ENCODE results near the gene PIP4K2A. TPM values are rescaled to one million over a fixed set of nuclear protein-coding genes. Genes with fewer than 3 reads are reported as not detected.

The PIP4K2A gene
- total RNA-seq, 4 donors from 2014 or later: 7.4 to 60.3 (median 9.9) TPM

- no peak overlapping the region for H3K4me3 ChIP-seq
- H3K27ac ChIP-seq: no peak overlapping the region
- no peaks in the 10 kb centered on the region for H3K36me3 ChIP-seq
- WGBS: 67% methylated on average over 1 of the region's 1 CpG
- H3K9me3 ChIP-seq: no peaks in the 10 kb centered on the region
- TF ChIP-seq, protein P1, sequence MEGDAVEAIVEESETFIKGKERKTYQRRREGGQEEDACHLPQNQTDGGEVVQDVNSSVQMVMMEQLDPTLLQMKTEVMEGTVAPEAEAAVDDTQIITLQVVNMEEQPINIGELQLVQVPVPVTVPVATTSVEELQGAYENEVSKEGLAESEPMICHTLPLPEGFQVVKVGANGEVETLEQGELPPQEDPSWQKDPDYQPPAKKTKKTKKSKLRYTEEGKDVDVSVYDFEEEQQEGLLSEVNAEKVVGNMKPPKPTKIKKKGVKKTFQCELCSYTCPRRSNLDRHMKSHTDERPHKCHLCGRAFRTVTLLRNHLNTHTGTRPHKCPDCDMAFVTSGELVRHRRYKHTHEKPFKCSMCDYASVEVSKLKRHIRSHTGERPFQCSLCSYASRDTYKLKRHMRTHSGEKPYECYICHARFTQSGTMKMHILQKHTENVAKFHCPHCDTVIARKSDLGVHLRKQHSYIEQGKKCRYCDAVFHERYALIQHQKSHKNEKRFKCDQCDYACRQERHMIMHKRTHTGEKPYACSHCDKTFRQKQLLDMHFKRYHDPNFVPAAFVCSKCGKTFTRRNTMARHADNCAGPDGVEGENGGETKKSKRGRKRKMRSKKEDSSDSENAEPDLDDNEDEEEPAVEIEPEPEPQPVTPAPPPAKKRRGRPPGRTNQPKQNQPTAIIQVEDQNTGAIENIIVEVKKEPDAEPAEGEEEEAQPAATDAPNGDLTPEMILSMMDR (IDR thresholded peaks at IDR 0.05): no peak
- no peak for TF ChIP-seq POLR2AphosphoS5 (IDR thresholded peaks at IDR 0.05)
- TF ChIP-seq POLR2A (IDR thresholded peaks at IDR 0.05): no peak
- TF ChIP-seq EP300 (IDR thresholded peaks at IDR 0.05): no peak
- no peak for DNase-seq (ENCODE audit: low spot score in 2 of 2)
- no peaks in the 10 kb centered on the region for H3K27me3 ChIP-seq
- H3K4me1 ChIP-seq: no peaks in the 10 kb centered on the region
These were observed 23.2 kb upstream of the PIP4K2A start for GRCh38 chr10:22737587-22737986.

GRCh38 chr10:22736134-22736533 is 21.8 kb upstream of the PIP4K2A start:
- Histone ChIP-seq H3K4me3 (no peak overlapping the region), H3K4me1 (no peaks in the 10 kb centered on the region), H3K27ac (no peak overlapping the region), H3K27me3 (no peaks in the 10 kb centered on the region), H3K36me3 (no peaks in the 10 kb centered on the region), H3K9me3 (no peaks in the 10 kb centered on the region)
- DNase-seq (ENCODE audit: low spot score in 2 of 2): no peak
- TF ChIP-seq POLR2AphosphoS5 (IDR thresholded peaks at IDR 0.05) (no peak), POLR2A (IDR thresholded peaks at IDR 0.05) (no peak), EP300 (IDR thresholded peaks at IDR 0.05) (no peak)
- TF ChIP-seq, protein P1 (IDR thresholded peaks at IDR 0.05): no peak

- no peak for TF ChIP-seq POLR2A (IDR thresholded peaks at IDR 0.05)
- no peak for TF ChIP-seq EP300 (IDR thresholded peaks at IDR 0.05)
- TF ChIP-seq POLR2AphosphoS5 (IDR thresholded peaks at IDR 0.05): no peak
- Histone ChIP-seq H3K4me3 (no peak overlapping the region), H3K36me3 (no peaks in the 10 kb centered on the region), H3K27me3 (no peaks in the 10 kb centered on the region), H3K27ac (no peak overlapping the region), H3K4me1 (no peaks in the 10 kb centered on the region), H3K9me3 (no peaks in the 10 kb centered on the region)
- WGBS: 92% methylated on average over 3 of the region's 3 CpGs
- DNase-seq (ENCODE audit: low spot score in 2 of 2): no peak
These were observed 19.6 kb upstream of the PIP4K2A start for GRCh38 chr10:22733992-22734391.

- Histone ChIP-seq H3K9me3 (no peaks in the 10 kb centered on the region), H3K4me3 (no peak overlapping the region), H3K36me3 (no peaks in the 10 kb centered on the region), H3K4me1 (no peaks in the 10 kb centered on the region), H3K27me3 (no peaks in the 10 kb centered on the region), H3K27ac (no peak overlapping the region)
- WGBS: 69% methylated on average over 3 of the region's 3 CpGs
- no peak for DNase-seq (ENCODE audit: low spot score in 2 of 2)
- TF ChIP-seq POLR2AphosphoS5 (IDR thresholded peaks at IDR 0.05) (no peak), EP300 (IDR thresholded peaks at IDR 0.05) (no peak), POLR2A (IDR thresholded peaks at IDR 0.05) (no peak)
- TF ChIP-seq, protein P1 (IDR thresholded peaks at IDR 0.05): no peak
These were observed 13.3 kb upstream of the PIP4K2A start for GRCh38 chr10:22727663-22728062.

- DNase-seq (ENCODE audit: low spot score in 2 of 2): no peak
- Histone ChIP-seq H3K9me3 (no peaks in the 10 kb centered on the region), H3K4me3 (no peak overlapping the region), H3K27ac (no peak overlapping the region), H3K4me1 (no peaks in the 10 kb centered on the region), H3K27me3 (no peaks in the 10 kb centered on the region), H3K36me3 (no peaks in the 10 kb centered on the region)
- TF ChIP-seq POLR2AphosphoS5 (IDR thresholded peaks at IDR 0.05): no peak
- TF ChIP-seq POLR2A (IDR thresholded peaks at IDR 0.05): no peak
- TF ChIP-seq EP300 (IDR thresholded peaks at IDR 0.05): no peak
- TF ChIP-seq, protein P1 (IDR thresholded peaks at IDR 0.05): no peak
- 55% methylated on average over 2 of the region's 2 CpGs for WGBS
These were observed 12.7 kb upstream of the PIP4K2A start for GRCh38 chr10:22727112-22727511.

DNA sequence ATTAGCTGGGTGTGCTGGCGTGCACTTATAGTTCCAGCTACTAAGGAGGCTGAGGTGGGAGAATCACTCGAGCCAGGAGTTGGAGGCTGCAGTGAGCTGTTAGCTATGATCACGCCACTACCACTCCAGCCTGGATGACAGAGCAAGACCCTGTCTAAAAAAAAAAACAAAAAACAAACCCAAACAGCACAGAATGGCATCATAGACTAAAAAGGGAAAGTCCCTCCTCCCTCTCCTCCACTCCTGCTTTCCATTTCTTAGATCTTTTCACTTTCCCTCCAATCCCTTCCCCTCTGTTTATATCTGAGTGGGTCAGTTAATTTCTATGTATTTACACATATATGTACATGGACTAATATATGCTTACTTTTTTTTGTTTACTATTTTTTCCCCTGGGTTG is 10.4 kb upstream of the PIP4K2A start:
- DNase-seq (ENCODE audit: low spot score in 2 of 2): no peak

More for the DNA sequence above, 10.4 kb upstream of the PIP4K2A start:
- no peaks in the 10 kb centered on the region for H3K27me3 ChIP-seq
- H3K4me3 ChIP-seq: no peak overlapping the region
- H3K27ac ChIP-seq: no peak overlapping the region
- WGBS: 96% methylated on average over 3 of the region's 3 CpGs
- no peaks in the 10 kb centered on the region for H3K9me3 ChIP-seq
- no peaks in the 10 kb centered on the region for H3K4me1 ChIP-seq
- H3K36me3 ChIP-seq: no peaks in the 10 kb centered on the region
- TF ChIP-seq, protein P1 (IDR thresholded peaks at IDR 0.05): no peak
- no peak for TF ChIP-seq POLR2AphosphoS5 (IDR thresholded peaks at IDR 0.05)
- no peak for TF ChIP-seq EP300 (IDR thresholded peaks at IDR 0.05)
- no peak for TF ChIP-seq POLR2A (IDR thresholded peaks at IDR 0.05)

Measured in suprapubic skin (tissue), 4 donors.